Gastrocnemius medialis (tissue), 4 donors: ENCODE data around the gene ABCA13.

Source experiments
- POLR2A ChIP-seq, 2 donors: fragments of 450-650 bp; IDR thresholded peaks; one replicate each; pipeline ENCODE4 v1.6.1; 2017; ENCODE audit warnings: antibody characterized with exemption in 2 of 2, mild to moderate bottlenecking in 2 of 2, moderate library complexity in 2 of 2
- TF ChIP-seq, protein P1 (sequence below), 5 experiments: fragments of 450-650 bp in 3 of 5; fragments of 200-600 bp in 2 of 5; sonication (generic) in 2 of 5; IDR thresholded peaks in 4 of 5; conservative IDR thresholded peaks in 1 of 5; 1 replicate in 4 of 5; 2 replicates in 1 of 5; pipeline ENCODE4 v1.5.1; 2016 to 2019; ENCODE audit warnings: antibody characterized with exemption in 5 of 5, mild to moderate bottlenecking in 3 of 5, moderate library complexity in 3 of 5

DNA sequence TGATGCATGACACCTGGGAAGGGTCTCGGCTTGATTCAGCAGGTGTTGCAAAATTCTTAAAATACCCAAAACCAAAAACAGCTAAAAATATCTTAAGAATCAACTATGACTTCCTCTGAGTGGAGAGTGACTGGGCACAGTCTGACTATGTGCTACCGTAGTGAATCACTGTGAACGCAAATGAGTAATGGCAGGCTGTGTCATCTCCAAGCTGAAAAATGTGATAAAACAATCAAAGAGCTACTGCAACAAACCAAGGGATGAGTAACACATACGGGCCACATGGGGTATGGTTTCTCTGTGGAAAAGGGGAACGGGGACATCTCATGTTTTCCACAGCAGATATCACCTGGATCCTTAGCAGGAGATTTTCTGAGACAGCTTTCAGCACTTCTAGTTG lies 127.5 kb downstream of the ABCA13 start:
- TF ChIP-seq, protein P1, sequence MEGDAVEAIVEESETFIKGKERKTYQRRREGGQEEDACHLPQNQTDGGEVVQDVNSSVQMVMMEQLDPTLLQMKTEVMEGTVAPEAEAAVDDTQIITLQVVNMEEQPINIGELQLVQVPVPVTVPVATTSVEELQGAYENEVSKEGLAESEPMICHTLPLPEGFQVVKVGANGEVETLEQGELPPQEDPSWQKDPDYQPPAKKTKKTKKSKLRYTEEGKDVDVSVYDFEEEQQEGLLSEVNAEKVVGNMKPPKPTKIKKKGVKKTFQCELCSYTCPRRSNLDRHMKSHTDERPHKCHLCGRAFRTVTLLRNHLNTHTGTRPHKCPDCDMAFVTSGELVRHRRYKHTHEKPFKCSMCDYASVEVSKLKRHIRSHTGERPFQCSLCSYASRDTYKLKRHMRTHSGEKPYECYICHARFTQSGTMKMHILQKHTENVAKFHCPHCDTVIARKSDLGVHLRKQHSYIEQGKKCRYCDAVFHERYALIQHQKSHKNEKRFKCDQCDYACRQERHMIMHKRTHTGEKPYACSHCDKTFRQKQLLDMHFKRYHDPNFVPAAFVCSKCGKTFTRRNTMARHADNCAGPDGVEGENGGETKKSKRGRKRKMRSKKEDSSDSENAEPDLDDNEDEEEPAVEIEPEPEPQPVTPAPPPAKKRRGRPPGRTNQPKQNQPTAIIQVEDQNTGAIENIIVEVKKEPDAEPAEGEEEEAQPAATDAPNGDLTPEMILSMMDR (IDR thresholded peaks at IDR 0.05 in 4 of 5, conservative IDR thresholded peaks at IDR 0.05 in 1 of 5), result no peak
- TF ChIP-seq POLR2A (IDR thresholded peaks at IDR 0.05), result no peak
